Ectodermal cell (in vitro differentiated cells): ENCODE results near the gene AGBL4.

Experiments used
- H3K27ac ChIP-seq: 2 replicates; pipeline ENCODE4 v1.7.0; 2013; ENCODE audit warnings: mild to moderate bottlenecking, low read depth, low read length; ENCODE audit not compliant: insufficient read depth, poor library complexity, severe bottlenecking
- H3K27me3 ChIP-seq: 2 replicates; pipeline ENCODE4 v1.7.0; 2013; ENCODE audit warnings: mild to moderate bottlenecking, low read length; ENCODE audit not compliant: insufficient read depth, control insufficient read depth, poor library complexity, severe bottlenecking
- H3K36me3 ChIP-seq: one replicate; pipeline ENCODE4 v1.7.0; 2013; ENCODE audit warnings: low read length; ENCODE audit not compliant: control insufficient read depth, insufficient read depth
- H3K4me1 ChIP-seq: one replicate; pipeline ENCODE4 v1.7.0; 2013; ENCODE audit warnings: low read length; ENCODE audit not compliant: control insufficient read depth, insufficient read depth
- H3K4me3 ChIP-seq: 2 replicates; pipeline ENCODE4 v1.7.0; 2013; ENCODE audit warnings: low read depth, low read length, control low read depth; ENCODE audit not compliant: insufficient read depth
- H3K9me3 ChIP-seq: 2 replicates; pipeline ENCODE4 v1.7.0; 2013; ENCODE audit warnings: mild to moderate bottlenecking, low read length, moderate library complexity; ENCODE audit not compliant: control insufficient read depth
- WGBS, 2 experiments: methylation state at CpG; one replicate each; pipeline ENCODE4 v1.1.7; 2013; ENCODE audit warnings: missing lambda C conversion rate in 2 of 2; 5-methylcytosine and 5-hydroxymethylcytosine counted together

AGBL4 gene

DNA sequence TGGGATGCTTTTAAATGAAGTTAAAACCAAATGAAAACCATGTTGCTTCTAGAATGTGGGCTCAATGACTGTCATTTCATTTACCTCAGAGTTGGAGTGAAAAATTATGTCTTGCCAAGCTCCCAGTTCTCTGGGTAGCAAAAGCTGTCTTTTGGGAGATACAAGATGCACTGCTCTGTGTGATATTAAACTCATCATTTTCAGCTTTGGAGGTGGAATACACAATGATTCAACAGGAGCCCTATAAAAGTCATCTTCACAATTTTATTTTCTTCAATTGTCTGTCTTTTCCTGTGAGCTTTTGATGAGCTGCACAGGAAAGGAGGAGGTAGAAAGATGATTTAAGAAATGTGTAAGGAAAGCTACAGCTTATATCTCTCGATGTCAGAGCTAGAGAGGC is 1431.4 kb downstream of the AGBL4 start:
- Histone ChIP-seq H3K27ac (no peak overlapping the region), H3K4me3 (no peak overlapping the region), H3K9me3 (no peaks in the 10 kb centered on the region), H3K36me3 (no peaks in the 10 kb centered on the region), H3K27me3 (no peaks in the 10 kb centered on the region), H3K4me1 (peaks cover 17% of the 10 kb centered on the region)
- WGBS, 2 experiments = 95 to 100% methylated on average over 1 of the region's 1 CpG

GRCh38 chr1:48591181-48591580 is 1432.6 kb downstream of the AGBL4 start:
- H3K27ac ChIP-seq = no peak overlapping the region
- no peaks in the 10 kb centered on the region for H3K9me3 ChIP-seq
- 83 to 96% methylated on average over 1 to 3 of the region's 4 CpGs for WGBS, 2 experiments
- no peaks in the 10 kb centered on the region for H3K27me3 ChIP-seq
- H3K4me3 ChIP-seq = no peak overlapping the region
- H3K36me3 ChIP-seq = no peaks in the 10 kb centered on the region
- H3K4me1 ChIP-seq = peaks cover 16% of the 10 kb centered on the region

DNA sequence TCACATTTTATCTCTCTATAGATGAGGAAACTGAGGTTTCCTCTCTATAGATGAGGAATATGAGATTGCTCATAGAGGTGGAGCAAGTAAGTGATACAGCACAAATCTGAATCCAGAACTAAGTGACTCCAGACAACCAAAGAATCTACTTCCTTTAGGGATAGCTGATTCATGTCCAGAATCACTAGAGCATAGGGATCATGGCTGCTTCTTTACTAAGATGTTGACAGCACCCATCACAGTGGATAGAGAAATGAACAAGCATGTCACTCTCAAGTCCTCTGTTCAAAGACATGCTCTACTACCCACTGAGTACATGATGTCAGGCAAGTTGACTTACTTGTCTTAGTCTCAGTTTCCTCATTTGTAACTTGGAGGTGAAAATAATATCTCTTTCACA is 1435.7 kb downstream of the AGBL4 start:
- H3K9me3 ChIP-seq = no peaks in the 10 kb centered on the region
- H3K27me3 ChIP-seq = no peaks in the 10 kb centered on the region

DNA sequence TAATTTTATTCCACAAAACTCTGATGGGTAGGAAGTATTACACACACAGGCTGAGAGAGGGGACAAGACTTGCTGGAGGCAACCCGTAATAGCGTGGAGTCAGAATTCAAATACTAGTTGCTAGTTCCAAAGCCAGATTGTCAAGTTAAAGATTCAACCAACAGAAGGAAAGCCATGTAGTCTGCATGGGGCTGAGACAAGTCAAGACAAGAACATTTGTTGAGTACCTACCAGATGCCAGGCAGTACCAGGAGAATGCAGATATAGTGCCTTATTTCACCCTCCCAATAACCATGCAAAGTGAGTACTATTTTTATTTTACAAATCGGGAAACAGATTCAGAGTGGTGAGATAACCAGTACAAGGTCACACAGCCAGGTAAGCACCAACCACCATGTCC is 1441.3 kb downstream of the AGBL4 start:
- 94 to 98% methylated on average over 2 to 3 of the region's 3 CpGs for WGBS, 2 experiments
- no peaks in the 10 kb centered on the region for H3K9me3 ChIP-seq
- no peak overlapping the region for H3K27ac ChIP-seq
- no peaks in the 10 kb centered on the region for H3K36me3 ChIP-seq
- no peaks in the 10 kb centered on the region for H3K4me1 ChIP-seq
- H3K27me3 ChIP-seq = no peaks in the 10 kb centered on the region
- H3K4me3 ChIP-seq = no peak overlapping the region

More for the DNA sequence above, 1435.7 kb downstream of the AGBL4 start:
- Histone ChIP-seq H3K4me1 (no peaks in the 10 kb centered on the region), H3K27ac (no peak overlapping the region), H3K4me3 (no peak overlapping the region), H3K36me3 (no peaks in the 10 kb centered on the region)

- Histone ChIP-seq H3K27ac (no peak overlapping the region), H3K4me3 (no peak overlapping the region), H3K4me1 (no peaks in the 10 kb centered on the region), H3K27me3 (no peaks in the 10 kb centered on the region), H3K36me3 (no peaks in the 10 kb centered on the region), H3K9me3 (no peaks in the 10 kb centered on the region)
- 78 to 92% methylated on average over 1 to 2 of the region's 2 CpGs for WGBS, 2 experiments
Observed at GRCh38 chr1:48581270-48581669, 1442.5 kb downstream of the AGBL4 start.

DNA sequence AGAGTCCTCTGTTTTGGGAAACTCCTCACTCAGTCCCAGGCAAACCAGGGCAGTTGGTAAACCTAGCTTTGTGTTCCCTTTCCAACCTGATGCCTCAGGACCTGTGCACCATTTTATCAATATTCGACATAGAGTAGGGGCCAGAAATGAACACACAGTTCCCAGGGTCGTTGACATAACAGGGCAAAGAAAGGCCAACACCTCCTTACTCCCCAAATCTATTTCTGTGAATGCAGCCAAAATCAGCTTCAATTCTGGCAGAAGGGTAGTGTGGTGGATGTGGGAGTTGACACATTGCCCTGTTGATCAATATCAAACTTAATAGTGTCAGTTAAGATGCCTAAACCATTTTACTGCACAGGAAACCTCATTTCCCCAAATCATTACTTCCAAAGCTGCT is 1447.2 kb downstream of the AGBL4 start:
- Histone ChIP-seq H3K9me3 (no peaks in the 10 kb centered on the region), H3K4me1 (no peaks in the 10 kb centered on the region), H3K36me3 (no peaks in the 10 kb centered on the region), H3K4me3 (no peak overlapping the region), H3K27me3 (no peaks in the 10 kb centered on the region), H3K27ac (no peak overlapping the region)
- WGBS, 2 experiments = 97 to 100% methylated on average over 2 of the region's 2 CpGs

- H3K27ac ChIP-seq = no peak overlapping the region
- WGBS, 2 experiments = 36 to 47% methylated on average over 6 to 7 of the region's 7 CpGs
- no peaks in the 10 kb centered on the region for H3K27me3 ChIP-seq
- H3K4me1 ChIP-seq = no peaks in the 10 kb centered on the region
- H3K9me3 ChIP-seq = no peaks in the 10 kb centered on the region
- no peaks in the 10 kb centered on the region for H3K36me3 ChIP-seq
- no peak overlapping the region for H3K4me3 ChIP-seq
Observed at GRCh38 chr1:48572646-48573258, 1451.0 kb downstream of the AGBL4 start.

- Histone ChIP-seq H3K9me3 (no peaks in the 10 kb centered on the region), H3K27ac (no peak overlapping the region), H3K4me1 (no peaks in the 10 kb centered on the region), H3K36me3 (no peaks in the 10 kb centered on the region), H3K27me3 (no peaks in the 10 kb centered on the region), H3K4me3 (no peak overlapping the region)
- WGBS, 2 experiments = 91 to 96% methylated on average over 4 of the region's 4 CpGs
Observed at GRCh38 chr1:48572134-48572533, 1451.6 kb downstream of the AGBL4 start.

- Histone ChIP-seq H3K9me3 (no peaks in the 10 kb centered on the region), H3K4me1 (no peaks in the 10 kb centered on the region), H3K36me3 (no peaks in the 10 kb centered on the region), H3K4me3 (no peak overlapping the region), H3K27ac (no peak overlapping the region), H3K27me3 (no peaks in the 10 kb centered on the region)
- WGBS, 2 experiments = 88 to 89% methylated on average over 3 of the region's 3 CpGs
Observed at GRCh38 chr1:48571303-48571987, 1452.3 kb downstream of the AGBL4 start.

DNA sequence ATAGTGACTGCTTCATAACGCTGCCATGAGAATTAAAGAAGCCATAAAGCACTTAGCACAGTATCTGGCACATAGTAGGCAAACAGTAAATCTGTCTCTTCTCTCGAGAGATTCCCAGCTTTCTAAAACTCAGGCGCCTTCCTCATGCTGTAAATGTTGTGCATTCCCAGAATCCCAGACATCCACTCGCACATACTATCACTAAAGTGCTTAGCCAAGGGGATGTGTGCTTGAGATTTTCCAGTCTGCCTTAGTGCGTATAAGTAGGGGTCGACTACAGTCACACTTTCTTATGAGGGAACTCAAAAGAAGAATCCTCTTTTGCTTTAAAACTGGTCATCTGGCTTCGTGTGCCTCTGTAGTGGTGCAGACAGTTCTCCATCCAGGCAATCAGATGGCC is 1453.2 kb downstream of the AGBL4 start:
- no peak overlapping the region for H3K27ac ChIP-seq
- H3K9me3 ChIP-seq = no peaks in the 10 kb centered on the region
- WGBS, 2 experiments = 78 to 79% methylated on average over 7 of the region's 7 CpGs
- no peaks in the 10 kb centered on the region for H3K4me1 ChIP-seq
- H3K27me3 ChIP-seq = no peaks in the 10 kb centered on the region
- H3K4me3 ChIP-seq = no peak overlapping the region
- no peaks in the 10 kb centered on the region for H3K36me3 ChIP-seq
